Mesothelial cell of epicardium (in vitro differentiated cells): ENCODE measurements around the gene ABCB6. TPM values are rescaled to one million over a fixed set of nuclear protein-coding genes. Genes with fewer than 3 reads are reported as not detected.

Experiments
- DNase-seq, 2 experiments: peaks; one replicate each; pipeline ENCODE4 v3.0.0; 2021; ENCODE audit warnings: low spot score in 2 of 2; ENCODE audit not compliant: unreplicated experiment in 2 of 2
- H3K27ac Mint-ChIP-seq: 2 replicates; pipeline ENCODE4 v1.8.0; 2021; ENCODE audit warnings: mixed read lengths
- H3K27me3 Mint-ChIP-seq: 2 replicates; pipeline ENCODE4 v1.8.0; 2021; ENCODE audit warnings: low read depth, mixed read lengths
- H3K36me3 Mint-ChIP-seq: 2 replicates; pipeline ENCODE4 v1.8.0; 2021; ENCODE audit warnings: mixed read lengths
- H3K4me1 Mint-ChIP-seq: 2 replicates; pipeline ENCODE4 v1.8.0; 2021; ENCODE audit warnings: mixed read lengths
- H3K4me3 Mint-ChIP-seq: 2 replicates; pipeline ENCODE4 v1.8.0; 2021; ENCODE audit warnings: mild to moderate bottlenecking, moderate library complexity, mixed read lengths
- H3K9me3 Mint-ChIP-seq: 2 replicates; pipeline ENCODE4 v1.8.0; 2021; ENCODE audit warnings: mixed read lengths
- total RNA-seq: library from RNA; stranded (reverse); gene quantifications from 3 replicates; pipeline ENCODE4 v1.2.1, GENCODE V29; 2021
- TF ChIP-seq, protein P1 (sequence below): fragments of 200-600 bp; sonication (generic); IDR thresholded peaks from one replicate; pipeline ENCODE4 v1.5.0; 2021; ENCODE audit warnings: antibody characterized with exemption; ENCODE audit not compliant: unreplicated experiment

ABCB6 gene
- total RNA-seq, 1 donor from 2014 or later: 28.1 TPM

DNA sequence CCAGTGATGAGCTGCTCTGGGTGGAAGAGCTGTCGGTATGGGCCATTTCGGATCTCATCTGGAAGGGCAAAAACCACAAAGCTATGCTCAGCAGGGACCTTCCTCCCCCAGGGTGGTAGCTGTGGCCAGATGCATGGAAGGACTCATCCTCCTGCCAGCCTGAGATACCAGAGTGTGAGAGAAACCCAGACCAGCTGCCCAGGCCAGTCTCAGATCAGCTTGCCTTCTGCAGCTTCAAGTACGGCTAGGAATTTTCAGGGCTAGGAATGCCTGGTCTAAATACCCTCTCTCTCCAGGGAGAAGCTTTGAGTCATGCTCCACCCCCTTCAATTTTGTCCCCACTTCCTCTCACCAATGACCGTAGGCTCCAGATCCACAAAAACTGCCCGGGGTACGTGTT is 32.9 kb upstream of the ABCB6 start:
- H3K27ac Mint-ChIP-seq: no peak overlapping the region
- peaks cover 28% of the 10 kb centered on the region for H3K4me1 Mint-ChIP-seq
- no peak for DNase-seq
- H3K4me3 Mint-ChIP-seq: no peak overlapping the region
- H3K36me3 Mint-ChIP-seq: no peaks in the 10 kb centered on the region
- TF ChIP-seq, protein P1, sequence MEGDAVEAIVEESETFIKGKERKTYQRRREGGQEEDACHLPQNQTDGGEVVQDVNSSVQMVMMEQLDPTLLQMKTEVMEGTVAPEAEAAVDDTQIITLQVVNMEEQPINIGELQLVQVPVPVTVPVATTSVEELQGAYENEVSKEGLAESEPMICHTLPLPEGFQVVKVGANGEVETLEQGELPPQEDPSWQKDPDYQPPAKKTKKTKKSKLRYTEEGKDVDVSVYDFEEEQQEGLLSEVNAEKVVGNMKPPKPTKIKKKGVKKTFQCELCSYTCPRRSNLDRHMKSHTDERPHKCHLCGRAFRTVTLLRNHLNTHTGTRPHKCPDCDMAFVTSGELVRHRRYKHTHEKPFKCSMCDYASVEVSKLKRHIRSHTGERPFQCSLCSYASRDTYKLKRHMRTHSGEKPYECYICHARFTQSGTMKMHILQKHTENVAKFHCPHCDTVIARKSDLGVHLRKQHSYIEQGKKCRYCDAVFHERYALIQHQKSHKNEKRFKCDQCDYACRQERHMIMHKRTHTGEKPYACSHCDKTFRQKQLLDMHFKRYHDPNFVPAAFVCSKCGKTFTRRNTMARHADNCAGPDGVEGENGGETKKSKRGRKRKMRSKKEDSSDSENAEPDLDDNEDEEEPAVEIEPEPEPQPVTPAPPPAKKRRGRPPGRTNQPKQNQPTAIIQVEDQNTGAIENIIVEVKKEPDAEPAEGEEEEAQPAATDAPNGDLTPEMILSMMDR: no peak
- H3K9me3 Mint-ChIP-seq: no peaks in the 10 kb centered on the region
- H3K27me3 Mint-ChIP-seq: peaks cover 65% of the 10 kb centered on the region

DNA sequence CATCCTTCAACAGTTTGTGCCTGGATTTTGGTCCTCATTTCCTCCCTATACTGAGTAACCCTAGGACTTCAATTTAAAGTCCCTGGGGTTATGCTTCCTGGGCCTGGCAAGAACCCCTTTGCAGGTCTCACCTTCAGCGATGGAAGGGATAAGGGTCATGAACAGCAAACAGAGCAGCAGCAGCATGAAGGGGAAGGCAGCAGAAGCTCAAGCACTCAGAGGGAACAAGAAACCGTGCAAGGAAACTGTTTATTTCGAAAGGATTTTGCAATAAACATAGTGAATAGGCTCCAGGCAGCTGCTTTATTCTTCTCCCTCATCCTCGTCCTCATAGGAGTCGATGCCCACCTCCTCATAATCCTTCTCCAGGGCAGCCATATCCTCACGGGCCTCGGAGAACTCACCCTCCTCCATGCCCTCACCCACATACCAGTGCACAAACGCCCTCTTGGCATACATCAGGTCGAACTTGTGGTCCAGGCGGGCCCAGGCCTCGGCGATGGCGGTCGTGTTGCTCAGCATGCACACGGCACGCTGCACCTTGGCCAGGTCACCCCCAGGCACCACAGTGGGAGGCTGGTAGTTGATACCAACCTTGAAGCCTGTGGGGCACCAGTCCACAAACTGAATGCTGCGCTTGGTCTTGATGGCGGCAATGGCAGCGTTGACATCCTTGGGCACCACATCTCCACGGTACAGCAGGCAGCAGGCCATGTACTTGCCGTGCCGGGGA is 31.5 kb upstream of the ABCB6 start:
- Mint-ChIP-seq H3K27me3 (peaks cover 50% of the 10 kb centered on the region), H3K4me1 (peaks cover 36% of the 10 kb centered on the region), H3K27ac (no peak overlapping the region), H3K4me3 (no peak overlapping the region), H3K9me3 (no peaks in the 10 kb centered on the region), H3K36me3 (no peaks in the 10 kb centered on the region)
- no peak for DNase-seq
- TF ChIP-seq, protein P1: no peak

DNA sequence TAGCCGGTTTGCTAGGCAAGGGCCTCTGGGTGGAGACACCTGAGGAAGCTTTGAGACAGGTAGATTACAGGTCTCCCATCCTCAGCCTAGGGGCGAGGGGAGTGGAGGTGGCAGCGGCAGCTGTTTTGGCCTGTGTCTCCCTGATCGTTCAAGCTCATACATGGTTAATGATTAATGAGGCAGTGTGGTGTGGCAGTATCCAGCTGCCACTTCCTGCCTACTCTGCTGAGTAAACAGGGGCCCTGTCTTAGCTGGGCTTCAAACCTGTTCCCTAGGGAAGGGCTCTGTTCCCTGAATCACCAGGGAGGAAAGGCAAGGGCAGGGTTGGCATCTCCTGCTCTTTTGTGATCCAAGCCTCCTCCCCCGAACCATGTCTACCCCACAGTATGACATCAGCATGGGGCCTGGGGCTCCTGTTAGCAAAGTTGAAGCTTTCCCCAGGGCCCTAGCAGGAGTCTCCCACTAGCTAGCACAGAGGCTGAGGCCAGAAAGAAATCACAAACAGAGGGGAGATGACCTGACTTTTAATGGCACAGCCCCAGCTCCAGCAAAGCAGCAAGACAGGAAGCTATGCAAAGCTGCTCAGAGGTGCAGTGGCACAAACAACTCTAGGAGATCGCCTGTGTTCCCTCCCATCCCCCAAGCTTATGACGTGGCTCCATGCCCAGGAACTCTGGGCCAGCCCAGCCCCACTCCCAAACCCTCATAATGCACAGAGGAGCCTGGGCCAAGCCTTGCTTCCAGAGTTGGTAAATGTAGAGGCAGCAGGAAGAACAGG is 30.6 kb upstream of the ABCB6 start:
- no peak overlapping the region for H3K4me3 Mint-ChIP-seq
- peak overlapping the region; percentile 84 for H3K27ac Mint-ChIP-seq
- H3K27me3 Mint-ChIP-seq: peaks cover 42% of the 10 kb centered on the region
- peaks cover 34% of the 10 kb centered on the region for H3K4me1 Mint-ChIP-seq
- H3K9me3 Mint-ChIP-seq: no peaks in the 10 kb centered on the region
- DNase-seq: no peak
- TF ChIP-seq, protein P1: no peak
- no peaks in the 10 kb centered on the region for H3K36me3 Mint-ChIP-seq

DNA sequence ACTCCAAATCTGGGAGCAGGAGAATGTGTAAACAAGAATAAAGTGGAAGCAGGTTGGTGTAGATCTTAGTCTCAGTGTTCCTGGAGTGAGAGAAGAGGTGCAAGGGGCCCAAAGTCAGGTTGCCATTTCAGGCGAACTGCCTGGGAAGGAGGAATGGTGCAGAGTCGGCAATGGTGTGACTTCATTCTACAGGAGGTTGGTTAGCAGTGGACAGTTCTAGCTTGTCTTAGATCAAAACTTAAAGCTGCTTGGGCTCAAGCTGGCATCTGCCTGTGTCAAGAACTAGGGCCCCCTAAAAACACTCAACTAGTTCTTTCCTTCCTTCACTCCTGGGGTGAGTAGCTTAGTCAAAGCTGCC is 30.1 kb upstream of the ABCB6 start:
- H3K4me1 Mint-ChIP-seq: peaks cover 33% of the 10 kb centered on the region
- H3K27me3 Mint-ChIP-seq: peaks cover 37% of the 10 kb centered on the region
- no peaks in the 10 kb centered on the region for H3K36me3 Mint-ChIP-seq
- no peak for DNase-seq
- no peaks in the 10 kb centered on the region for H3K9me3 Mint-ChIP-seq
- no peak overlapping the region for H3K4me3 Mint-ChIP-seq
- TF ChIP-seq, protein P1: no peak
- H3K27ac Mint-ChIP-seq: peak overlapping the region; percentile 36

DNA sequence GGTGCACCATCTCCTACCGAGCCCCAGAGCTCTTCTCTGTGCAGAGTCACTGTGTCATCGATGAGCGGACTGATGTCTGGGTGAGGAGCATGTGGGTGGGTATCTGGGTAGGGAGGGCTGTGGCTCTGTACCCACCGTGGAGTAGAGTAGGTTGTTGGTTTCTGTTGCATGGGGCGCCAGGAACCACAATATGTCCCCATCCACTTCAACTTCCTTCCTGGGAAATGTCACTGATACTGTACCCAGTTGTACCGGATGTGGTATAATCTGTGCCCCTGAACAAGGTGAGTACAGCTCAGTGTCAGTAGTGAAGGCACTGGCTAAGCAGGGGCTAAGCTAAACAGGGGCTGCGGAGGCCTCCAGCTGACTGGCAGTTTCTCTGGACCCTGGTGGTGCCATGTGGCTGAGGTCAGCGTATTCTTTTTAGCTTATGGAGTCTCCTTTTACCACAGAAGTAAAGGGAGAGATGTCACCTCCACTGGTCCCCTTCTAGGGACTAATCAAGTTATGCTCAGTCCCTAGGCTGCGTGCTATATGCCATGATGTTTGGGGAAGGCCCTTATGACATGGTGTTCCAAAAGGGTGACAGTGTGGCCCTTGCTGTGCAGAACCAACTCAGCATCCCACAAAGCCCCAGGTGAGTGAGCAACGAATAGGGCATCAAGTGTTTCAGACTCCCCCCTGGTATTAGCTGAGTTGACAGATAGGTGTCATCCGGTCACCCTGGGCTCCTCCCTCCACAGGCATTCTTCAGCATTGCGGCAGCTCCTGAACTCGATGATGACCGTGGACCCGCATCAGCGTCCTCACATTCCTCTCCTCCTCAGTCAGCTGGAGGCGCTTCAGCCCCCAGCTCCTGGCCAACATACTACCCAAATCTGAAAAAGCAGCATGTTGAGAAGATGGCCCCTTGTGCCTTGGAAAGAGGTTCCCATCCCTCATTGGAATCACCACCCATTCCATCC is 29.2 kb upstream of the ABCB6 start:
- Mint-ChIP-seq H3K27me3 (peaks cover 29% of the 10 kb centered on the region), H3K27ac (no peak overlapping the region), H3K4me1 (peaks cover 28% of the 10 kb centered on the region), H3K4me3 (no peak overlapping the region), H3K9me3 (no peaks in the 10 kb centered on the region), H3K36me3 (no peaks in the 10 kb centered on the region)
- TF ChIP-seq, protein P1: no peak
- DNase-seq: no peak
